HepG2 (cell line): ENCODE results near the gene SULT4A1.

Source experiments
- PAWR ChIP-seq: sonication (generic); formaldehyde crosslinking; IDR thresholded peaks from 2 replicates; pipeline ENCODE4 v1.4.0; 2020; ENCODE audit warnings: missing genetic modification reagents, mild to moderate bottlenecking, borderline replicate concordance
- PCBP2 ChIP-seq: fragments of 200-400 bp; formaldehyde crosslinking; optimal IDR thresholded peaks from 2 replicates; pipeline ENCODE3; 2018; ENCODE audit warnings: low read length, low read depth; ENCODE audit not compliant: poor library complexity, severe bottlenecking
- SIN3A ChIP-seq: IDR thresholded peaks from 2 replicates; pipeline ENCODE4 v1.6.1; 2011; ENCODE audit warnings: low read depth, mild to moderate bottlenecking, control low read depth, low read length, borderline replicate concordance
- ZNF431 ChIP-seq: sonication (generic); formaldehyde crosslinking; IDR thresholded peaks from 2 replicates; pipeline ENCODE4 v1.9.0; 2022; ENCODE audit warnings: missing genetic modification reagents, low read depth, mild to moderate bottlenecking, borderline replicate concordance

DNA sequence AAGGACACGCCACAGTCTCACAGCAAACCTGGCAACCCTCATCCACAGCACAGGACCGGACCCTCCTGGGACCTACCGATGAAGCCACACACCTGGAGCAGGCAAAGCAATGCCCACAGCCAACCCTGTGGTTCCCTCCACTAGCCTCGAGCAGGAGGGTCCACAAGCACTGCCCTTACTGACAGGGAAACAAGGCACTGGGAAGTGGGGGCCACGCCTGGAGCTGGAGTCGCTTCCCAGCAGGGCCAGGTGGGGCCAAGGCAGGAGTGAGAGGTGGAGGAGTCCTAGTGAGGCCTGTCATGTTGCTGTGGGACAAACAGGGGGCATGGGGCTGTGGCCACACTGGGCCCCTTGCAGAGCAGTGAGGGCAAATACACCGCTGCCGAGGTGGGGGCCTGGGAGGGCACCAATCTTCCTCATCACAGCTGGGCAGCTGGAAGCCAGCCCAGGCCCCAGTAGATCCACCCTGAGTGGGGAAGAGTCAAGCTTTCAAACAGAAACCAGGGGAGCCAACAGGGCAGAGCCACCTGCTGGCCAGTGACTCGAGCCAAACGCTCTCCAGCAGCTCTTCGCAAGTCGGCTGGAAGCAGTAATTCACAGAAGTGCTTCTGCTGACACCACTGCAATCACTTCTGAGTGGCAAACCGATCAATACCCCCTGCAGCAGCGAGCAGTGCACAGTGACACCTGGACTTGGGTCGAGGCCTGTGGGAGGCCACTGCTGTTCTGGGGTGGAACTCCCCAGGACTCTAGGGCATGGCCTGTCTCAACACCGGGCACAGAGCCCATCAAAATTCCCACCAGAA, 13.7 kb downstream of the SULT4A1 start:
- TF ChIP-seq PAWR (CRISPR knock-in tag) (no peak), SIN3A (no peak), PCBP2 (no peak), ZNF431 (CRISPR knock-in tag) (no peak)
